Upper lobe of left lung (tissue), 4 donors: ENCODE results near the gene DCP2.

Source experiments
- EP300 ChIP-seq, 4 donors: sonication (generic); formaldehyde crosslinking; IDR thresholded peaks; one replicate each; pipeline ENCODE4 v1.5.1; 2017; ENCODE audit warnings: antibody characterized with exemption in 4 of 4, control low read depth in 2 of 4
- POLR2A ChIP-seq, 4 donors: fragments of 450-650 bp; IDR thresholded peaks; one replicate each; pipeline ENCODE4 v1.5.1; 2016 to 2017; ENCODE audit warnings: antibody characterized with exemption in 4 of 4, mild to moderate bottlenecking in 2 of 4
- POLR2AphosphoS5 ChIP-seq, 2 donors: sonication (generic); formaldehyde crosslinking; IDR thresholded peaks; one replicate each; pipeline ENCODE4 v1.5.1; 2017; ENCODE audit warnings: antibody characterized with exemption in 2 of 2
- TF ChIP-seq, protein P1 (sequence below), 6 experiments: fragments of 450-650 bp in 4 of 6; fragments of 200-600 bp in 2 of 6; sonication (generic) in 2 of 6; IDR thresholded peaks; one replicate each; pipeline ENCODE4 v1.5.1; 2016 to 2019; ENCODE audit warnings: antibody characterized with exemption in 6 of 6

GRCh38 chr5:113039934-113040285, 63.3 kb downstream of the DCP2 start:
- TF ChIP-seq, protein P1, sequence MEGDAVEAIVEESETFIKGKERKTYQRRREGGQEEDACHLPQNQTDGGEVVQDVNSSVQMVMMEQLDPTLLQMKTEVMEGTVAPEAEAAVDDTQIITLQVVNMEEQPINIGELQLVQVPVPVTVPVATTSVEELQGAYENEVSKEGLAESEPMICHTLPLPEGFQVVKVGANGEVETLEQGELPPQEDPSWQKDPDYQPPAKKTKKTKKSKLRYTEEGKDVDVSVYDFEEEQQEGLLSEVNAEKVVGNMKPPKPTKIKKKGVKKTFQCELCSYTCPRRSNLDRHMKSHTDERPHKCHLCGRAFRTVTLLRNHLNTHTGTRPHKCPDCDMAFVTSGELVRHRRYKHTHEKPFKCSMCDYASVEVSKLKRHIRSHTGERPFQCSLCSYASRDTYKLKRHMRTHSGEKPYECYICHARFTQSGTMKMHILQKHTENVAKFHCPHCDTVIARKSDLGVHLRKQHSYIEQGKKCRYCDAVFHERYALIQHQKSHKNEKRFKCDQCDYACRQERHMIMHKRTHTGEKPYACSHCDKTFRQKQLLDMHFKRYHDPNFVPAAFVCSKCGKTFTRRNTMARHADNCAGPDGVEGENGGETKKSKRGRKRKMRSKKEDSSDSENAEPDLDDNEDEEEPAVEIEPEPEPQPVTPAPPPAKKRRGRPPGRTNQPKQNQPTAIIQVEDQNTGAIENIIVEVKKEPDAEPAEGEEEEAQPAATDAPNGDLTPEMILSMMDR (IDR thresholded peaks at IDR 0.05): no peak
- TF ChIP-seq EP300 (IDR thresholded peaks at IDR 0.05): no peak
- TF ChIP-seq POLR2A (IDR thresholded peaks at IDR 0.05): no peak
- no peak for TF ChIP-seq POLR2AphosphoS5 (IDR thresholded peaks at IDR 0.05)
